IMR-90 (cell line): Measurements from ENCODE around the gene CNPY3. TPM values are rescaled to one million over a fixed set of nuclear protein-coding genes. Genes with fewer than 3 reads are reported as not detected.
"Not testable (repeated sequence)": the region's sequence is repeated elsewhere in the genome, so short reads cannot be mapped to it uniquely, and the experiment has no call there.

ENCODE experiments used
- ATAC-seq: fragments of 200-7000 bp; cut with Tn5 transposase; 2 replicates; pipeline ENCODE4 v1.9.1; 2020; ENCODE audit warnings: low read depth, mild to moderate bottlenecking, moderate library complexity
- BruUV-seq: library from RNA; stranded (reverse); fragments of 400-500 nt; replicated peaks from 2 replicates; lab custom pipeline; 2021; lab: Mats Ljungman, UMichigan
- CTCF ChIA-PET: fragments of 300-600 bp; formaldehyde crosslinking; extraction: SDS; loops from one replicate; lab custom pipeline; 2021; ENCODE audit warnings: antibody characterized with exemption; lab: Yijun Ruan, JAX
- POLR2A ChIA-PET: fragments of 300-600 bp; sonication (Branson Sonifier 250); formaldehyde crosslinking; loops from one replicate; lab custom pipeline; 2022; ENCODE audit warnings: antibody characterized with exemption; ENCODE audit not compliant: unreplicated experiment; lab: Charles Lee
- DNase-seq: peaks from one replicate; pipeline ENCODE4 v3.0.0; 2013
- H2AFZ ChIP-seq: replicated peaks from 2 replicates; pipeline ENCODE3; 2013; ENCODE audit warnings: low read length, mild to moderate bottlenecking; ENCODE audit not compliant: poor library complexity
- H2AK5ac ChIP-seq: 2 replicates; pipeline ENCODE4 v1.6.1; 2013; ENCODE audit warnings: low read depth, low read length, inconsistent platforms
- H2AK9ac ChIP-seq: replicated peaks from 2 replicates; pipeline ENCODE3; 2013; ENCODE audit warnings: mild to moderate bottlenecking, low read depth, low read length, moderate library complexity; ENCODE audit not compliant: poor library complexity
- H2BK120ac ChIP-seq: 2 replicates; pipeline ENCODE4 v1.6.1; 2013; ENCODE audit warnings: low read depth, low read length, inconsistent platforms
- H2BK15ac ChIP-seq: 3 replicates; pipeline ENCODE4 v1.6.1; 2013; ENCODE audit warnings: low read depth, low read length, inconsistent platforms
- H2BK20ac ChIP-seq: 2 replicates; pipeline ENCODE4 v1.6.1; 2013; ENCODE audit warnings: low read depth, mild to moderate bottlenecking, inconsistent platforms, low read length, moderate library complexity
- H2BK5ac ChIP-seq: 2 replicates; pipeline ENCODE4 v1.6.1; 2013; ENCODE audit warnings: mild to moderate bottlenecking, low read depth, low read length, inconsistent platforms; ENCODE audit not compliant: poor library complexity, severe bottlenecking
- H3K14ac ChIP-seq: replicated peaks from 2 replicates; pipeline ENCODE4 v1.6.1; 2013; ENCODE audit warnings: low read depth, low read length, inconsistent platforms
- H3K18ac ChIP-seq: 2 replicates; pipeline ENCODE4 v1.6.1; 2013; ENCODE audit warnings: low read depth, low read length, control low read depth
- H3K23ac ChIP-seq: 2 replicates; pipeline ENCODE4 v1.6.1; 2013; ENCODE audit warnings: low read depth, low read length, inconsistent platforms
- H3K27ac ChIP-seq: 2 replicates; pipeline ENCODE4 v1.5.1; 2013; ENCODE audit warnings: mild to moderate bottlenecking, control low read depth, low read length; ENCODE audit not compliant: insufficient read depth
- H3K27me3 ChIP-seq: 2 replicates; pipeline ENCODE4 v1.6.1; 2013; ENCODE audit warnings: low read length; ENCODE audit not compliant: control insufficient read depth, insufficient read depth
- H3K36me3 ChIP-seq: 2 replicates; pipeline ENCODE4 v1.6.1; 2013; ENCODE audit warnings: low read length, mixed read lengths; ENCODE audit not compliant: control insufficient read depth, insufficient read depth
- H3K4ac ChIP-seq: 2 replicates; pipeline ENCODE4 v1.6.1; 2013; ENCODE audit warnings: low read depth, low read length, inconsistent platforms
- H3K4me1 ChIP-seq: 2 replicates; pipeline ENCODE4 v1.6.1; 2013; ENCODE audit warnings: low read length, mixed read lengths; ENCODE audit not compliant: control insufficient read depth, insufficient read depth
- H3K4me2 ChIP-seq: 2 replicates; pipeline ENCODE4 v1.6.1; 2013; ENCODE audit warnings: low read depth, mild to moderate bottlenecking, control low read depth, low read length, moderate library complexity
- H3K4me3 ChIP-seq: 2 replicates; pipeline ENCODE4 v1.5.1; 2013; ENCODE audit warnings: low read depth, mild to moderate bottlenecking, control low read depth, low read length, moderate library complexity; ENCODE audit not compliant: insufficient read depth
- H3K56ac ChIP-seq: 2 replicates; pipeline ENCODE4 v1.6.1; 2013; ENCODE audit warnings: low read length, inconsistent platforms; ENCODE audit not compliant: insufficient read depth; ENCODE audit errors: extremely low read depth
- H3K79me1 ChIP-seq, 2 experiments: 2 replicates each; pipeline ENCODE4 v1.6.1; 2013; ENCODE audit warnings: low read length in 2 of 2, inconsistent platforms in 1 of 2, low read depth in 1 of 2
- H3K9ac ChIP-seq: 2 replicates; pipeline ENCODE4 v1.6.1; 2013; ENCODE audit warnings: low read depth, low read length, control low read depth
- H3K9me1 ChIP-seq: 2 replicates; pipeline ENCODE4 v1.6.1; 2013; ENCODE audit warnings: low read length, inconsistent platforms; ENCODE audit not compliant: insufficient read depth
- H3K9me3 ChIP-seq: 2 replicates; pipeline ENCODE4 v1.6.1; 2013; ENCODE audit warnings: low read length; ENCODE audit not compliant: control insufficient read depth, insufficient read depth
- H4K20me1 ChIP-seq: 2 replicates; pipeline ENCODE4 v1.6.1; 2013; ENCODE audit warnings: low read length, inconsistent platforms; ENCODE audit not compliant: insufficient read depth
- H4K5ac ChIP-seq: 2 replicates; pipeline ENCODE4 v1.6.1; 2013; ENCODE audit warnings: mild to moderate bottlenecking, low read depth, low read length, control low read depth
- H4K8ac ChIP-seq, 2 experiments: 2 replicates each; pipeline ENCODE4 v1.6.1; 2013; ENCODE audit warnings: low read depth in 2 of 2, low read length in 2 of 2, control low read depth in 1 of 2, inconsistent platforms in 1 of 2
- H4K91ac ChIP-seq: 2 replicates; pipeline ENCODE4 v1.6.1; 2013; ENCODE audit warnings: low read depth, low read length, inconsistent platforms; ENCODE audit not compliant: insufficient read depth
- WGBS, 2 experiments: methylation state at CpG; one replicate each; pipeline versions ENCODE4 v1.1.5 to v1.1.7; 2013; ENCODE audit warnings: missing lambda C conversion rate in 2 of 2; ENCODE audit not compliant: insufficient read length in 1 of 2; ENCODE audit errors: extremely low coverage in 2 of 2; 5-methylcytosine and 5-hydroxymethylcytosine counted together
- dilution Hi-C: fragments of 300-500 bp; cut with HindIII; formaldehyde crosslinking; loops from one replicate; pipeline ENCODE4 v1.14.3; 2018; ENCODE audit warnings: low sequenced_read_pairs; ENCODE audit not compliant: unreplicated experiment
- in situ Hi-C: fragments of 300-500 bp; cut with MboI; formaldehyde crosslinking; loops from 3 replicates; pipeline ENCODE4 v1.14.3; 2019; ENCODE audit warnings: low sequenced_read_pairs, inconsistent platforms, mixed read lengths
- intact Hi-C: fragments of 100-400 bp; cut with micrococcal nuclease; formaldehyde crosslinking; loops from 2 replicates; pipeline ENCODE4 v1.10.0; 2022
- polyA plus RNA-seq, 3 experiments: library from polyadenylated mRNA; depleted of rRNA; stranded (reverse); fragments of >200 nt; gene quantifications; 2 replicates each; pipeline ENCODE4 v1.2.3, GENCODE V29; 2012; ENCODE audit warnings: low replicate concordance in 1 of 3
- total RNA-seq: library from RNA; depleted of rRNA; stranded (reverse); fragments of >200 nt; gene quantifications from 2 replicates; pipeline ENCODE4 v1.2.3, GENCODE V29; 2012

Gene CNPY3
- total and polyA plus RNA-seq, 2 of the 4 experiments (the other 2 are of a cell fraction), result 13.3 to 39.2 TPM

- H4K91ac ChIP-seq, ATAC-seq, H3K23ac ChIP-seq, H4K20me1 ChIP-seq, H2AK5ac ChIP-seq, intact Hi-C loops, CTCF ChIA-PET, H2BK15ac ChIP-seq, H2AFZ ChIP-seq, DNase-seq, H3K9ac ChIP-seq, H3K9me1 ChIP-seq, H2AK9ac ChIP-seq, H3K18ac ChIP-seq, in situ Hi-C loops, H4K5ac ChIP-seq, BruUV-seq, H3K27me3 ChIP-seq, H3K56ac ChIP-seq, H2BK20ac ChIP-seq, H2BK5ac ChIP-seq, H3K4ac ChIP-seq, H3K4me1 ChIP-seq, H3K4me2 ChIP-seq, H3K14ac ChIP-seq, H4K8ac ChIP-seq, H3K27ac ChIP-seq, H2BK120ac ChIP-seq, H3K9me3 ChIP-seq, dilution Hi-C loops, H3K4me3 ChIP-seq: not testable (repeated sequence)
- Histone ChIP-seq H3K36me3 (peaks cover 28% of the 10 kb centered on the region), H3K79me1 (peaks cover 7 to 14% of the 10 kb centered on the region in 2 experiments; a peak in 3 of 4 replicates)
- 100% methylated on average over 2 of the region's 5 CpGs; no CpG with 5 or more reads in 1 of the 2 experiments for WGBS, 2 experiments
- POLR2A ChIA-PET, result interaction anchor here (0.5 kb wide), 1 partner anchor 12 kb away, joined by 4 read pairs; no protein-coding TSS in a partner anchor
Measured at GRCh38 chr6:42941356-42941755, 12.1 kb downstream of the CNPY3 start.
